Measurements from ENCODE around the gene RSPH9. TPM values are rescaled to one million over a fixed set of nuclear protein-coding genes. Genes with fewer than 3 reads are reported as not detected.

The RSPH9 gene
- total and polyA plus RNA-seq, 4 donors, result under 0.01 to 0.19 (median 0.12) TPM

GRCh38 chr6:43614396-43614730, 30.5 kb upstream of the RSPH9 start:
- 86% methylated on average over 3 of the region's 3 CpGs for WGBS
- no peak overlapping the region for H3K27ac ChIP-seq (ENCODE audit: low read depth in 1 of 2, low read length in 2 of 2)

GRCh38 chr6:43616725-43617472, 27.9 kb upstream of the RSPH9 start:
- Histone ChIP-seq H3K9ac (ENCODE audit: low read depth in 1 of 2, low read length in 2 of 2) (no peak overlapping the region), H3K9me3 (ENCODE audit: control insufficient read depth in 4 of 4, low read length in 3 of 4) (no peaks in the 10 kb centered on the region), H3K4me1 (ENCODE audit: control insufficient read depth in 4 of 4, insufficient read depth in 4 of 4, low read length in 3 of 4) (no peaks in the 10 kb centered on the region), H3K36me3 (ENCODE audit: control insufficient read depth in 4 of 4, insufficient read depth in 3 of 4, low read depth in 1 of 4, low read length in 3 of 4) (peaks cover 6 to 31% (median 16%) of the 10 kb centered on the region in 4 donors), H3K27me3 (ENCODE audit: control insufficient read depth in 4 of 4, insufficient read depth in 4 of 4, low read length in 3 of 4) (no peaks in the 10 kb centered on the region), H3K4me3 (ENCODE audit: low read depth in 1 of 3, low read length in 3 of 3) (no peak overlapping the region), H3K27ac (ENCODE audit: low read depth in 1 of 2, low read length in 2 of 2) (no peak overlapping the region)
- DNase-seq (ENCODE audit: low spot score), result no peak
- TF ChIP-seq REST (IDR thresholded peaks at IDR 0.05) (no peak), RXRA (IDR thresholded peaks at IDR 0.05) (no peak), SP1 (IDR thresholded peaks at IDR 0.05) (no peak), RAD21 (IDR thresholded peaks at IDR 0.05) (no peak), CTCF (IDR thresholded peaks at IDR 0.05; ENCODE audit: low read depth, low read length, missing input control) (no peak), EGR1 (IDR thresholded peaks at IDR 0.05; ENCODE audit: low read depth in 2 of 2) (no peak), FOXA1 (IDR thresholded peaks at IDR 0.05) (no peak), ATF3 (IDR thresholded peaks at IDR 0.05) (no peak), FOXA2 (IDR thresholded peaks at IDR 0.05) (no peak), MAX (IDR thresholded peaks at IDR 0.05) (no peak), HNF4G (IDR thresholded peaks at IDR 0.05) (no peak), YY1 (IDR thresholded peaks at IDR 0.05) (no peak), ZBTB33 (IDR thresholded peaks at IDR 0.05) (no peak), JUND (IDR thresholded peaks at IDR 0.05) (no peak), HNF4A (conservative IDR thresholded peaks at IDR 0.05) (no peak), GABPA (IDR thresholded peaks at IDR 0.05 in 1 of 2, conservative IDR thresholded peaks at IDR 0.05 in 1 of 2) (no peak), NR2F2 (IDR thresholded peaks at IDR 0.05) (no peak), TAF1 (conservative IDR thresholded peaks at IDR 0.05) (no peak)
- WGBS, result 97% methylated on average over 9 of the region's 9 CpGs

More at GRCh38 chr6:43614396-43614730, 30.5 kb upstream of the RSPH9 start:
- no peaks in the 10 kb centered on the region for H3K27me3 ChIP-seq (ENCODE audit: control insufficient read depth in 4 of 4, insufficient read depth in 4 of 4, low read length in 3 of 4)
- no peak for TF ChIP-seq HNF4G (IDR thresholded peaks at IDR 0.05)
- TF ChIP-seq GABPA (IDR thresholded peaks at IDR 0.05 in 1 of 2, conservative IDR thresholded peaks at IDR 0.05 in 1 of 2), result no peak
- no peak for TF ChIP-seq FOXA2 (IDR thresholded peaks at IDR 0.05)
- TF ChIP-seq MAX (IDR thresholded peaks at IDR 0.05), result no peak
- no peak for TF ChIP-seq ATF3 (IDR thresholded peaks at IDR 0.05)
- TF ChIP-seq RXRA (IDR thresholded peaks at IDR 0.05), result no peak
- TF ChIP-seq FOXA1 (IDR thresholded peaks at IDR 0.05), result no peak
- H3K4me1 ChIP-seq (ENCODE audit: control insufficient read depth in 4 of 4, insufficient read depth in 4 of 4, low read length in 3 of 4), result no peaks in the 10 kb centered on the region
- H3K9me3 ChIP-seq (ENCODE audit: control insufficient read depth in 4 of 4, low read length in 3 of 4), result no peaks in the 10 kb centered on the region
- H3K36me3 ChIP-seq (ENCODE audit: control insufficient read depth in 4 of 4, insufficient read depth in 3 of 4, low read depth in 1 of 4, low read length in 3 of 4), result peaks cover 0 to 20% (median 12%) of the 10 kb centered on the region in 4 donors
- H3K9ac ChIP-seq (ENCODE audit: low read depth in 1 of 2, low read length in 2 of 2), result no peak overlapping the region
- no peak overlapping the region for H3K4me3 ChIP-seq (ENCODE audit: low read depth in 1 of 3, low read length in 3 of 3)
- DNase-seq (ENCODE audit: low spot score), result no peak

Data from liver (tissue), 9 donors.